H1 (cell line): ENCODE measurements around the gene CCDC179. TPM values are rescaled to one million over a fixed set of nuclear protein-coding genes. Genes with fewer than 3 reads are reported as not detected.

ENCODE experiments used
- CTCF ChIA-PET: fragments of 300-600 bp; sonication (Branson Sonifier 250); formaldehyde crosslinking; loops from one replicate; lab custom pipeline; 2021; ENCODE audit not compliant: partially characterized antibody; lab: Charles Lee
- POLR2A ChIA-PET: fragments of 300-600 bp; sonication (Branson Sonifier 250); formaldehyde crosslinking; loops from one replicate; lab custom pipeline; 2021; ENCODE audit warnings: inconsistent platforms; ENCODE audit not compliant: partially characterized antibody; lab: Charles Lee
- DNase-seq, 2 experiments: peaks; one replicate each; pipeline versions ENCODE4 v3.0.0 to v3.0.0-alpha.2; 2010 to 2022; ENCODE audit warnings: low spot score in 2 of 2, low read depth in 1 of 2, mixed read lengths in 1 of 2
- FAIRE-seq: peaks from 2 replicates; lab custom pipeline; 2011; peaks lifted over from hg19 to GRCh38; lab: Jason Lieb, UNC
- H2AFZ ChIP-seq: 2 replicates; pipeline ENCODE4 v1.8.1; 2012; ENCODE audit warnings: low read length, inconsistent platforms
- H2AK5ac ChIP-seq: 2 replicates; pipeline ENCODE4 v1.6.1; 2013; ENCODE audit warnings: low read depth, low read length
- H2BK120ac ChIP-seq: replicated peaks from 2 replicates; pipeline ENCODE3; 2013; ENCODE audit warnings: low read depth, low read length, inconsistent platforms
- H2BK12ac ChIP-seq: 2 replicates; pipeline ENCODE4 v1.6.1; 2013; ENCODE audit warnings: low read depth, low read length
- H2BK15ac ChIP-seq: 2 replicates; pipeline ENCODE4 v1.6.1; 2013; ENCODE audit warnings: low read length
- H2BK20ac ChIP-seq: 2 replicates; pipeline ENCODE4 v1.6.1; 2013; ENCODE audit warnings: low read length
- H2BK5ac ChIP-seq: 2 replicates; pipeline ENCODE4 v1.6.1; 2013; ENCODE audit warnings: low read depth, low read length
- H3K14ac ChIP-seq: 2 replicates; pipeline ENCODE4 v1.6.1; 2013; ENCODE audit warnings: inconsistent platforms; ENCODE audit not compliant: insufficient read length
- H3K18ac ChIP-seq: 2 replicates; pipeline ENCODE4 v1.6.1; 2013; ENCODE audit warnings: low read length; ENCODE audit errors: extremely low read depth
- H3K23ac ChIP-seq: 2 replicates; pipeline ENCODE4 v1.6.1; 2013; ENCODE audit warnings: inconsistent platforms; ENCODE audit not compliant: insufficient read length
- H3K23me2 ChIP-seq: 2 replicates; pipeline ENCODE4 v1.6.1; 2013; ENCODE audit warnings: low read depth, low read length
- H3K27ac ChIP-seq: 2 replicates; pipeline ENCODE4 v1.6.1; 2011; ENCODE audit warnings: low read depth, low read length, inconsistent platforms
- H3K27me3 ChIP-seq, 4 experiments: replicated peaks in 1 of 4; 1 replicate in 1 of 4; 2 replicates in 3 of 4; pipeline versions ENCODE4 v1.6.1 to v1.8.1; 2011 to 2013; ENCODE audit warnings: low read length in 3 of 4, mild to moderate bottlenecking in 3 of 4, inconsistent platforms in 2 of 4, mixed read lengths in 2 of 4, moderate library complexity in 1 of 4; ENCODE audit not compliant: control insufficient read depth in 3 of 4, insufficient read depth in 3 of 4; ENCODE audit errors: extremely low read depth in 1 of 4
- H3K36me3 ChIP-seq, 4 experiments: 2 replicates each; pipeline versions ENCODE4 v1.6.1 to v1.8.1; 2011 to 2013; ENCODE audit warnings: mild to moderate bottlenecking in 4 of 4, low read length in 3 of 4, moderate library complexity in 2 of 4, control low read depth in 1 of 4, inconsistent platforms in 1 of 4; ENCODE audit not compliant: insufficient read depth in 4 of 4, control insufficient read depth in 2 of 4
- H3K4ac ChIP-seq: replicated peaks from 2 replicates; pipeline ENCODE3; 2013; ENCODE audit warnings: low read length, low read depth, mixed read lengths, inconsistent platforms; ENCODE audit not compliant: insufficient read length
- H3K4me1 ChIP-seq, 4 experiments: replicated peaks in 1 of 4; 1 replicate in 1 of 4; 2 replicates in 3 of 4; pipeline versions ENCODE4 v1.6.1 to v1.8.1; 2011 to 2013; ENCODE audit warnings: low read length in 3 of 4, inconsistent platforms in 2 of 4, mixed read lengths in 1 of 4; ENCODE audit not compliant: insufficient read depth in 4 of 4, control insufficient read depth in 3 of 4
- H3K4me2 ChIP-seq, 2 experiments: 2 replicates each; pipeline versions ENCODE4 v1.6.1 to v1.8.1; 2011 to 2013; ENCODE audit warnings: low read depth in 2 of 2, low read length in 2 of 2, control low read depth in 1 of 2, inconsistent platforms in 1 of 2, mild to moderate bottlenecking in 1 of 2; ENCODE audit not compliant: insufficient read depth in 1 of 2
- H3K4me3 ChIP-seq, 4 experiments: fragments of 200-600, 300-600 bp in 1 of 4; sonication (generic), shearing (Covaris generic), sonication (Bioruptor Twin) in 1 of 4; 2 replicates each; pipeline versions ENCODE4 v1.5.1 to v1.8.1; 2011 to 2016; ENCODE audit warnings: low read length in 4 of 4, low read depth in 3 of 4, control low read depth in 2 of 4, inconsistent platforms in 2 of 4, mild to moderate bottlenecking in 2 of 4, mixed read lengths in 1 of 4, moderate library complexity in 1 of 4; ENCODE audit not compliant: insufficient read depth in 2 of 4; ENCODE audit errors: extremely low read depth in 1 of 4
- H3K56ac ChIP-seq: replicated peaks from 2 replicates; pipeline ENCODE3; 2013; ENCODE audit warnings: low read depth, mild to moderate bottlenecking, mixed read lengths, low read length, inconsistent platforms; ENCODE audit not compliant: insufficient read length
- H3K79me1 ChIP-seq: 2 replicates; pipeline ENCODE4 v1.6.1; 2013; ENCODE audit warnings: low read depth, low read length, control low read depth
- H3K79me2 ChIP-seq, 2 experiments: 2 replicates each; pipeline versions ENCODE4 v1.6.1 to v1.8.1; 2012 to 2013; ENCODE audit warnings: low read length in 2 of 2, mild to moderate bottlenecking in 2 of 2, inconsistent platforms in 1 of 2; ENCODE audit not compliant: insufficient read depth in 2 of 2, control insufficient read depth in 1 of 2
- H3K9ac ChIP-seq, 4 experiments: replicated peaks in 1 of 4; 1 replicate in 1 of 4; 2 replicates in 3 of 4; pipeline versions ENCODE4 v1.6.1 to v1.8.1; 2011 to 2013; ENCODE audit warnings: low read depth in 3 of 4, low read length in 3 of 4, control low read depth in 2 of 4, mild to moderate bottlenecking in 2 of 4, moderate library complexity in 2 of 4, inconsistent platforms in 1 of 4; ENCODE audit errors: extremely low read depth in 1 of 4
- H3K9me3 ChIP-seq, 2 experiments: 2 replicates each; pipeline versions ENCODE4 v1.6.1 to v1.8.1; 2012 to 2013; ENCODE audit warnings: mild to moderate bottlenecking in 2 of 2, moderate library complexity in 2 of 2, control low read depth in 1 of 2, inconsistent platforms in 1 of 2, low read depth in 1 of 2, low read length in 1 of 2, mixed read lengths in 1 of 2; ENCODE audit not compliant: insufficient read depth in 2 of 2
- H4K20me1 ChIP-seq, 2 experiments: replicated peaks in 1 of 2; 2 replicates each; pipeline versions ENCODE3 to v1.8.1; 2011 to 2013; ENCODE audit warnings: inconsistent platforms in 2 of 2, low read length in 2 of 2, mild to moderate bottlenecking in 1 of 2; ENCODE audit not compliant: insufficient read depth in 2 of 2, control insufficient read depth in 1 of 2
- H4K5ac ChIP-seq: 2 replicates; pipeline ENCODE4 v1.6.1; 2013; ENCODE audit warnings: low read length, low read depth, mixed read lengths, inconsistent platforms; ENCODE audit not compliant: insufficient read length
- H4K8ac ChIP-seq: 2 replicates; pipeline ENCODE4 v1.8.0; 2013; ENCODE audit warnings: mild to moderate bottlenecking, moderate library complexity, low read length, inconsistent platforms; ENCODE audit not compliant: insufficient read depth; ENCODE audit errors: extremely low read depth
- H4K91ac ChIP-seq: replicated peaks from 2 replicates; pipeline ENCODE3; 2013; ENCODE audit warnings: low read length, mixed read lengths, inconsistent platforms; ENCODE audit not compliant: insufficient read length
- ASH2L ChIP-seq: fragments of 200-600, 300-600 bp; sonication (generic); IDR thresholded peaks from one replicate; pipeline ENCODE4 v1.7.1; 2017; ENCODE audit warnings: low read length
- BRCA1 ChIP-seq: IDR thresholded peaks from 2 replicates; pipeline ENCODE4 v1.6.1; 2012; ENCODE audit warnings: low read depth, low read length, improper control_type of control experiment
- CBX8 ChIP-seq: fragments of 300-800, 300-1000 bp; sonication (generic); IDR thresholded peaks from 2 replicates; pipeline ENCODE4 v1.7.1; 2016; ENCODE audit warnings: low read depth, low read length, borderline replicate concordance
- E2F6 ChIP-seq: IDR thresholded peaks from 2 replicates; pipeline ENCODE4 v1.6.1; 2012; ENCODE audit warnings: inconsistent platforms
- EZH2 ChIP-seq: fragments of 200-600 bp; sonication (generic); IDR thresholded peaks from 2 replicates; pipeline ENCODE4 v1.7.1; 2012; ENCODE audit warnings: low read depth, mild to moderate bottlenecking, moderate library complexity, low read length, inconsistent platforms; ENCODE audit not compliant: severe bottlenecking
- HDAC2 ChIP-seq, 2 experiments: fragments of 300-600 bp in 1 of 2; sonication (generic) in 1 of 2; IDR thresholded peaks; 2 replicates each; pipeline ENCODE4 v1.6.1; 2011 to 2012; ENCODE audit warnings: low read depth in 2 of 2, low read length in 2 of 2, mild to moderate bottlenecking in 2 of 2, moderate library complexity in 2 of 2, borderline replicate concordance in 1 of 2, inconsistent platforms in 1 of 2
- JUND ChIP-seq: IDR thresholded peaks from 2 replicates; pipeline ENCODE4 v1.6.1; 2011; ENCODE audit warnings: mild to moderate bottlenecking, improper control_type of control experiment, low read length
- PHF8 ChIP-seq: fragments of 200-600 bp; sonication (generic); conservative IDR thresholded peaks from 2 replicates; pipeline ENCODE4 v1.7.1; 2012; ENCODE audit warnings: low read depth, mild to moderate bottlenecking, inconsistent platforms, low read length, moderate library complexity
- RAD21 ChIP-seq, 2 experiments: IDR thresholded peaks in 1 of 2; conservative IDR thresholded peaks in 1 of 2; 2 replicates each; pipeline ENCODE4 v1.6.1; 2011; ENCODE audit warnings: low read depth in 2 of 2, low read length in 2 of 2, improper control_type of control experiment in 1 of 2, inconsistent platforms in 1 of 2, mild to moderate bottlenecking in 1 of 2, moderate library complexity in 1 of 2
- RXRA ChIP-seq: IDR thresholded peaks from 2 replicates; pipeline ENCODE4 v1.6.1; 2011; ENCODE audit warnings: low read depth, mild to moderate bottlenecking, low read length, moderate library complexity; ENCODE audit not compliant: insufficient read depth
- SIN3A ChIP-seq, 2 experiments: IDR thresholded peaks in 1 of 2; conservative IDR thresholded peaks in 1 of 2; 2 replicates each; pipeline ENCODE4 v1.6.1; 2011 to 2012; ENCODE audit warnings: low read length in 2 of 2, improper control_type of control experiment in 1 of 2, low read depth in 1 of 2, mild to moderate bottlenecking in 1 of 2
- TAF1 ChIP-seq: IDR thresholded peaks from 2 replicates; pipeline ENCODE4 v1.6.1; 2011; ENCODE audit warnings: mild to moderate bottlenecking, low read depth, low read length
- TBP ChIP-seq: IDR thresholded peaks from 2 replicates; pipeline ENCODE4 v1.6.1; 2011; ENCODE audit warnings: low read depth, low read length, improper control_type of control experiment
- TEAD4 ChIP-seq: IDR thresholded peaks from 2 replicates; pipeline ENCODE4 v1.6.1; 2012; ENCODE audit warnings: low read depth, low read length, inconsistent platforms, mixed read lengths
- WGBS, 2 experiments: shearing (Covaris generic) in 1 of 2; methylation state at CpG; one replicate each; pipeline versions ENCODE4 v1.1.6 to v1.1.7; 2013 to 2015; ENCODE audit warnings: low lambda C conversion rate in 2 of 2, mixed read lengths in 2 of 2, inconsistent platforms in 1 of 2, low coverage in 1 of 2, missing lambda C conversion rate in 1 of 2; ENCODE audit not compliant: insufficient replicate concordance in 2 of 2, insufficient coverage in 1 of 2, insufficient read length in 1 of 2; ENCODE audit errors: extremely low coverage in 1 of 2, missing lambda C conversion rate in 1 of 2; 5-methylcytosine and 5-hydroxymethylcytosine counted together
- polyA plus RNA-seq, 7 experiments: library from polyadenylated mRNA; depleted of rRNA in 3 of 7; stranded (reverse) in 5 of 7; unstranded in 2 of 7; fragments of >200 nt in 5 of 7; fragments of 200-250 nt in 2 of 7; gene quantifications; 1 replicate in 5 of 7; 2 replicates in 1 of 7; 4 replicates in 1 of 7; pipeline versions ENCODE4 v1.2.1 to v1.2.3, GENCODE V29; 2011 to 2013; ENCODE audit warnings: missing spikeins in 2 of 7, mixed read lengths in 2 of 7
- total RNA-seq: library from RNA; stranded (reverse); fragmentation: NEBNext Ultra II Directional; extraction: Animal tissue kit (Norgen Biotek cat#: 25700); gene quantifications from 2 replicates; pipeline ENCODE4 v1.2.1, GENCODE V29; 2021

Gene CCDC179
- total and polyA plus RNA-seq, 2 of the 8 experiments (the other 6 are each of a cell fraction or from before 2014, with no cell fraction given) = not detected

- H3K79me2 ChIP-seq = no peaks in the 10 kb centered on the region
- no peaks in the 10 kb centered on the region for H3K4me1 ChIP-seq
- no peak overlapping the region for H4K91ac ChIP-seq
- no peak overlapping the region for H3K9ac ChIP-seq
- no peak overlapping the region for H3K4me2 ChIP-seq
- no peak overlapping the region for H3K4ac ChIP-seq
- no peaks in the 10 kb centered on the region for H3K9me3 ChIP-seq
- no peaks in the 10 kb centered on the region for H3K36me3 ChIP-seq
- no peak overlapping the region for H2BK5ac ChIP-seq
- no peaks in the 10 kb centered on the region for H4K20me1 ChIP-seq
- no peak overlapping the region for H3K14ac ChIP-seq
- H3K27me3 ChIP-seq = no peaks in the 10 kb centered on the region
- no peak overlapping the region for H4K5ac ChIP-seq
- no peak overlapping the region for H2AFZ ChIP-seq
- H2AK5ac ChIP-seq = no peak overlapping the region
- H3K18ac ChIP-seq = no peak overlapping the region
- H3K23me2 ChIP-seq = no peaks in the 10 kb centered on the region
- no peak overlapping the region for H2BK15ac ChIP-seq
- ChIA-PET POLR2A (no interaction called here), CTCF (no interaction called here)
- no peak for DNase-seq
- no peak overlapping the region for H3K27ac ChIP-seq
- no peak overlapping the region for H4K8ac ChIP-seq
- H2BK20ac ChIP-seq = no peak overlapping the region
- WGBS, 2 experiments = 96% methylated on average over 1 of the region's 1 CpG; no CpG with 5 or more reads in 1 of the 2 experiments
- no peak for FAIRE-seq
- no peaks in the 10 kb centered on the region for H3K79me1 ChIP-seq
- H3K4me3 ChIP-seq = no peak overlapping the region
- H2BK120ac ChIP-seq = no peak overlapping the region
- no peak overlapping the region for H2BK12ac ChIP-seq
- H3K56ac ChIP-seq = no peak overlapping the region
- H3K23ac ChIP-seq = no peak overlapping the region
- TF ChIP-seq EZH2 = no peak
- TF ChIP-seq E2F6 = no peak
- no peak for TF ChIP-seq ASH2L
- TF ChIP-seq TAF1 = no peak
- no peak for TF ChIP-seq RXRA
- no peak for TF ChIP-seq CBX8
- no peak for TF ChIP-seq BRCA1
- TF ChIP-seq TEAD4 = no peak
- no peak for TF ChIP-seq TBP
- no peak for TF ChIP-seq PHF8
- no peak for TF ChIP-seq RAD21 (IDR thresholded peaks at IDR 0.05 in 1 of 2, conservative IDR thresholded peaks at IDR 0.05 in 1 of 2; ENCODE audit: low read depth in 2 of 2, low read length in 2 of 2)
- no peak for TF ChIP-seq HDAC2 (IDR thresholded peaks at IDR 0.05; ENCODE audit: borderline replicate concordance in 1 of 2, low read depth in 2 of 2, low read length in 2 of 2)
- TF ChIP-seq JUND = no peak
- no peak for TF ChIP-seq SIN3A (conservative IDR thresholded peaks at IDR 0.05 in 1 of 2, IDR thresholded peaks at IDR 0.05 in 1 of 2; ENCODE audit: low read depth in 1 of 2, low read length in 2 of 2)
These were observed 23.9 kb upstream of the CCDC179 start for GRCh38 chr11:22884217-22884616.
